Stimulated activated CD8-positive, alpha-beta memory T cell treated with anti-CD3 and anti-CD28 coated beads, Interleukin-4, amount 100 ng/mL, for 24 hours (primary cell): ENCODE measurements around the gene ITGA4.

Source experiments
- DNase-seq: peaks from one replicate; pipeline ENCODE4 v3.0.0-alpha.2; 2020; ENCODE audit warnings: low read depth

The ITGA4 gene

DNA sequence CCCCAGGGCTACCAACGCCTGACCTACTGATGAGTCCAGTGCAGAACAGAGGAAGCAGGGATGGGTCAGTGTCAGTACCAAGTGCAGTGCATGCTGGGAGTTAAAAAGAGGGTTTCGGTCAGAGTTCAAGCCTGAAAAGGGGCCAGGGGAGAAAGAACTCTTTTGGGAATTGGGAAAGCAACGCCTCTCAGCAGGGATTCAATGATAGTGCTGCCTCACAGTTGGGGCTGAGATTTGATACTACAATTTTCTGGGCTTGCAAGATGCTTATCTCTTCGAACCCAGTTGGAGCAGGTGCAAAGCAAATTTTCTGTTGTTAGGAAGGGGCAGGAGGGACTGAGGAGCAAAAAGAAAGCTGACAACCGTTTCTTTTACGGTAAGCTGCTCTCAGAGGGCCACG lies 117.1 kb downstream of the ITGA4 start:
- DNase-seq: no peak

DNA sequence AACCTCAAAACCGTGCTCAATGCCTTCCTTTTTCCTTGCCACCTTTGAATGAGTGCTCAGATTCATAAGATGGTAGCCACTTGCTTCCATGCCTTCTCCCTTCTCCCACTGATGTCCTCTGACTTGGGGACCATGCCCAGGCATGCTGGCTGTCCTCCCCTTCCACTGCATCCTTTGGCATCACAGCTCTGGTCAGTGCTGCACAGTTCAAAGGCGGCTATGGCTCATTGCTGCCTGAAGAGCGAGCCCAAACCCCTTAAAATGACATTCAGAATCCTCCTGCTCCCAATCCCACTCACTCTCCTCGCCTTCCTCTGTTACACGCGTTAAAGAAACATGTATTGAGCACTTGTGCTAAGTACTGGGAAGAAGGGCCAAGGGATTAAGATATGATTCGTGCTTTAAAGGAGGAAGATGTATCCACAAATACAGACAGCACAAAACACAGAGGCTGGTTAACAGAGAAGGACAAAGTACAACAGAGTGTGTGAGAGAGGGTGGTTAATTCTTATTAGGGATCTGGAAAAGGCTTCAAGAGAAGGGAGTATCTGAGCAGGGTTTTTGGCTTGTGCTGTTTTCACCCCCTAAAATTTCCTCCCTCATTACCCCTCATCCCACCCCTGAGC lies 118.0 kb downstream of the ITGA4 start:
- DNase-seq: no peak

- no peak for DNase-seq
These were observed 118.5 kb downstream of the ITGA4 start for GRCh38 chr2:181575650-181576025.

DNA sequence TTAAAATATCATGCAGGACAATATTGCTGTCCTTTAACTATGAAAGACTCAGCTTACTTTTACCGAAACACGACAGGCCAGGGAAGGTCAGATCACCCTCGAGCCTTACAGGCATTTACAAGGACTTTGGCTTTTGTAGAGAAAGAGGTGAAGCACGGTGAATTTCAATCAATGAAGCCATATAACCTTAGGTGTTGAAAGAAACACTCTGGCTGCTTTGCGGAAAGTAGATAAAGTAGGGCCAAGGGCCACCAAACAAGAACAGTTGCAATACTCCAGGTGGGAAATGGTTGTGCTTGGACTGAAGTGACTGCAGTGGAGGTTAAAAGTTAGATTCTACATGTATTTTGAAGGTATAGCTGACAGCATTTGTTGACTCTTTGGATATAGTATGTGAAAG lies 119.2 kb downstream of the ITGA4 start:
- no peak for DNase-seq

- no peak for DNase-seq
These were observed 121.6 kb downstream of the ITGA4 start for GRCh38 chr2:181578829-181579228.

DNA sequence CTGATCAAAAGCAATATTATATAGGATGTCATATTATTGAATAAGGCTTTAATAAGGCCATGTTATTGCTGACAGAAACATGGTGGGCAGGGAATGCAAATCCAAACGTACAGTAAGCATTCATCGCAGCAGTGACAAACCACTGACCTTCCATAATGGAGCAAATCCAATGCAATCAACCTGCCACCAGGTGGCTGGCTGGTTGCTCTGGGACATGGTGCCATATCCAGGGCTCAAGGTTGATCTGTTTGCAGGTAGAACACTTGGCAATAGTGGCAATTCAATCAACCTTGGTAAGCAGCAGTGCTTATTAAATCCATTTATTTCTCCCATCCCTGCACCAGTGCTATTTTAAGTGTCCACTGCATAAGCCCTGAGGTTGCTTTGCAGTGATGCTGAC lies 124.3 kb downstream of the ITGA4 start:
- DNase-seq: no peak

DNA sequence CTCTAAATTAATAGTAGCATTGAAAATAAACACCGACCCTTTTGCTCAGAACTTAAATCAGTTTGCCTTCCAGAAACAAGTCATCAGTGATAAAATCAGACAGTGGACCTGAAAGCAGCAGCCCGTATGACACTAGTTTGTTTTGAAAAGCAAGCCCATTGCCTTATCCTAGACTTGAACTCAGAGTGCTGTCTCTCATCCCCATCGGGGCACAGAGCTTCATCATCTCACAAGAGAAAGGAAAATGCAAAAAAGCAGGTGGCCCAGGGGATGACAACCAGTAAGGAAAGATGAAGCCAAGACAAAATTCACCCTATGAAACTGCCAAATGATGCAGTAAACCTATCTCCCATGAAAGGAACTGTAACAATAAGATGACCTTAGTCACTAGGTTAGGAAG lies 128.5 kb downstream of the ITGA4 start:
- DNase-seq: no peak
